Transverse colon (tissue), 4 donors: ENCODE measurements around the gene PIGU.

Source experiments
- CTCF ChIP-seq, 5 experiments: fragments of 200-600 bp in 3 of 5; fragments of 450-650 bp in 2 of 5; sonication (generic) in 3 of 5; IDR thresholded peaks; 1 replicate in 2 of 5; 2 replicates in 3 of 5; pipeline ENCODE4 v1.5.1; 2016 to 2017; ENCODE audit warnings: antibody characterized with exemption in 5 of 5, inconsistent platforms in 3 of 5, mild to moderate bottlenecking in 2 of 5, moderate library complexity in 1 of 5
- EP300 ChIP-seq: sonication (generic); formaldehyde crosslinking; IDR thresholded peaks from one replicate; pipeline ENCODE4 v1.6.1; 2017; ENCODE audit warnings: antibody characterized with exemption, low read depth
- POLR2AphosphoS5 ChIP-seq, 3 donors: sonication (generic); formaldehyde crosslinking; IDR thresholded peaks; one replicate each; pipeline ENCODE4 v1.6.1; 2016; ENCODE audit warnings: antibody characterized with exemption in 3 of 3

- TF ChIP-seq CTCF (IDR thresholded peaks at IDR 0.05) (no peak), POLR2AphosphoS5 (IDR thresholded peaks at IDR 0.05) (no peak), EP300 (no peak)
These were observed 93.3 kb downstream of the PIGU start for GRCh38 chr20:34583544-34583943.
